Lower leg skin (tissue), 3 donors: ENCODE measurements around the gene UST.

Experiments used
- CTCF ChIP-seq, 3 donors: fragments of 450-650 bp; IDR thresholded peaks; one replicate each; pipeline ENCODE4 v1.5.1; 2016; ENCODE audit warnings: antibody characterized with exemption in 3 of 3, mild to moderate bottlenecking in 3 of 3, moderate library complexity in 2 of 3
- POLR2A ChIP-seq, 2 donors: fragments of 450-650 bp; IDR thresholded peaks; one replicate each; pipeline ENCODE4 v1.6.1; 2016 to 2017; ENCODE audit warnings: antibody characterized with exemption in 2 of 2, mild to moderate bottlenecking in 1 of 2, moderate library complexity in 1 of 2

- TF ChIP-seq CTCF (IDR thresholded peaks at IDR 0.05), result peak in 1 of 3 donors; percentile 38
- TF ChIP-seq POLR2A (IDR thresholded peaks at IDR 0.05), result no peak
Observed at GRCh38 chr6:149028767-149029405, 282.1 kb downstream of the UST start.
